ENCODE measurements around the gene VWF.

GRCh38 chr12:6140651-6141447 lies 16.4 kb upstream of the VWF start:
- no peak for TF ChIP-seq CTCF (IDR thresholded peaks at IDR 0.05)
- TF ChIP-seq POLR2A (IDR thresholded peaks at IDR 0.05), result no peak

Data from heart left ventricle (tissue), 13 donors.